Hematopoietic multipotent progenitor cell treated with erythropoietin and hydrocortisone succinate and interleukin-3 and kit ligand, for 17 days (in vitro differentiated cells): ENCODE measurements around the gene FAM118A.
"Not testable (repeated sequence)": the region's sequence is repeated elsewhere in the genome, so short reads cannot be mapped to it uniquely, and the experiment has no call there.

Experiments
- DNase-seq: peaks from one replicate; pipeline ENCODE4 v3.0.0-alpha.2; 2015; ENCODE audit warnings: low spot score

The FAM118A gene

DNA sequence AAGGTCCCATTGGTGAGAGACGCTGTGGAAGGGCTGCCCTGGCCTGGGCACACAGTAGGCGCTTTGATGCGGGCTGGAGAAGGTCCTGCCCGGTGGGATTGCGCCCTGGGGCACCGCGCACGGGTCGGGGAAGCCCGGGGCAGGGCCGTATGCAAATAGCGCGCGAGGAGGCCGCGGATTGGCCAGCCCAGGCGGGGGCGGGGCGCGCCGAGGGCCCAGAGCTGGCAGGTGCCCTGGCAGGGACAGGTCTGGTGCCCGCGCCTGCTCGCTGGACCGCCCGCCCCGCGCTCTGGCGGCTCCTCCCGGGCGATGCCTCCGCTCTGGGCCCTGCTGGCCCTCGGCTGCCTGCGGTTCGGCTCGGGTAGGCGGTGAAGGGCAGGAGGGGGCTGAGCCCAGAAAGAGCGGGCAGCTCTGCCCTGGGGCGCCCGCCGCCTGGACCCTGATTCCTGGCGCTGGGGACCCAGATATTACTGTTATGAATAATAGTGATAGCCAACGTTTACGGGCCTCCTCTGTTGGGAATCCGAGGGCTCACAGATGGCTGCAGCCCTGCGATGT lies 24.9 kb upstream of the FAM118A start, which contains the start of gene UPK3A:
TSS of gene UPK3A (plus strand) at position 245 of the 558 bp plus-strand sequence. CDS start at position 310, 65 bp downstream.
- peak; percentile 9 for DNase-seq

DNA sequence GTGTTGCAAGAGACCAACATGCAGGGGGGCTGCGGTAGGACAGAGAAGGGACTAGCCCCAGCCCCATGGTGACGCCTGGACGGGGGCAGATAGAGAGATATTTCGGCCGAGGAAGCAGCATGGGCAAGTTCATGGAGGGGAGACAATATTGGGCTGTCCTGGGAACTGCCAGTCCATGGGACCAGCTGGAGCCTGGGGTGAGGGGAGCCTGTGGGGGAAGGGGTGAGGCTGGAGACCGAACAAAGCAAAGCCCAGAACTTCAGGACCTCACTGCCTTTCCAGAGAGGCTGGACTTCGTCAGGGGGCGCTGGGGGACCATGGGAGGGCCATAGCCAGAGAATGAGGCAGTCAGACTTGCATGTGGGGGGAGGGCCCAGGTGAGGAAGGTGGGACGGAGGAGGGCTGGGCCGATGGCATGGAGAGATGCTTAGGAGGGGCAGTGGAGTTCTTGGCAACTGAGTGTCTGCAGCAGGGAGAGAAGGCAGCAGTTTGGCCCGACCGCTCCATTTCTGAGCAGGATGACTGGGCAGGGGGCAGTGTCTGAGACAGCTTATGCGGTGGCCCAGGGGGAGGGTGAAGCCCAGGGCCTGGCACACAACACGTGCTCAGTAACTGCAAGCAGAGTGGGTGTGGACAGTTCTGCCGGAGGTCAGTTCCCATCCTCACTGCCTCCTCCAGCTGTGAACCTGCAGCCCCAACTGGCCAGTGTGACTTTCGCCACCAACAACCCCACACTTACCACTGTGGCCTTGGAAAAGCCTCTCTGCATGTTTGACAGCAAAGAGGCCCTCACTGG lies 24.3 kb upstream of the FAM118A start:
- no peak for DNase-seq

DNA sequence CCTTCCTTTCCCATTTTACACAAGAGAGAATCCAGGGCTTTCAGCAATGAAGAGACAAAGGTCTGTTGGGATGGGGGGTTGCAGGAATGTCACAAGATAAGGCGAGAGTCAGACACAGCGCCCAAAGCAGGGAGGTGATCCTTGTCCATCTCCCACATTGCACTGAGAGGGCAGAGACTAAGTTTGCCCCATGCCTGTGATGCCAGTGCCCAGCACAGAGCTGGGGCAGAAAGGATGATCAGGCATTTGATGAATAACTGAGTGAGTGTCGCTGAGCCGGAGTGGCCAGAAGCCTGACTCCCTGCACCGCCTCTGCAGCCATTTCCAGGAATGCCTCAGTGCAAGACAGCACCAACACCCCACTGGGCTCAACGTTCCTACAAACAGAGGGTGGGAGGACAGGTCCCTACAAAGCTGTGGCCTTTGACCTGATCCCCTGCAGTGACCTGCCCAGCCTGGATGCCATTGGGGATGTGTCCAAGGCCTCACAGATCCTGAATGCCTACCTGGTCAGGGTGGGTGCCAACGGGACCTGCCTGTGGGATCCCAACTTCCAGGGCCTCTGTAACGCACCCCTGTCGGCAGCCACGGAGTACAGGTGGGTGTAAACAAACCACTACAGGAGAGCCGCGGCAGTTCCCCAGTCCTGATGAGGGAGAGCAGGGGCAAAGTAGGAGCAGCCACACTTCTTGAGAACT lies 22.7 kb upstream of the FAM118A start:
- no peak for DNase-seq

DNA sequence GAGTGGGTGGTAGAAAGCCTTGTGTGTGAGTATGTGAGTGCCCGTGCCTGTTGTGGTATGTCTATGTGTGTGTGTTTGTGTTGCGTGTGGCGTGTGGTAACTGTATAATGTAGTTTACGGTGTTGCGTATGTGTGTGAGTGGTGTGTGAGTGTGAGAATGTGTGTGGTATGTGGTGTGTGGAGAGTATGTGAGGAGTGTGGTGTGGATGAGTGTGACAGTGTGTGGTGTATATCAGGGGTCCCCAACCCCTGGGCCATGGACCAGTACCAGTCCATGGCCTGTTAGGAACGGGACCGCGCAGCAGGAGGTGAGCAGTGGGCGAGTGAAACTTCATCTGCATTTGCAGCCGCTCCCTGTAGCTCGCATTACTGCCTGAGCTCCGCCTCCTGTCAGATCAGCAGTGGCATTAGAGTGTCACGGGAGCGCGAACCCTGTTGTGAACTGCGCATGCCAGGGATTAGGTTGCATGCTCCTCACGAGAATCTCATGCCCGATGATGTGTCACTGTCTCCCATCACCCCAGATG lies 19.3 kb upstream of the FAM118A start:
- no peak for DNase-seq

DNA sequence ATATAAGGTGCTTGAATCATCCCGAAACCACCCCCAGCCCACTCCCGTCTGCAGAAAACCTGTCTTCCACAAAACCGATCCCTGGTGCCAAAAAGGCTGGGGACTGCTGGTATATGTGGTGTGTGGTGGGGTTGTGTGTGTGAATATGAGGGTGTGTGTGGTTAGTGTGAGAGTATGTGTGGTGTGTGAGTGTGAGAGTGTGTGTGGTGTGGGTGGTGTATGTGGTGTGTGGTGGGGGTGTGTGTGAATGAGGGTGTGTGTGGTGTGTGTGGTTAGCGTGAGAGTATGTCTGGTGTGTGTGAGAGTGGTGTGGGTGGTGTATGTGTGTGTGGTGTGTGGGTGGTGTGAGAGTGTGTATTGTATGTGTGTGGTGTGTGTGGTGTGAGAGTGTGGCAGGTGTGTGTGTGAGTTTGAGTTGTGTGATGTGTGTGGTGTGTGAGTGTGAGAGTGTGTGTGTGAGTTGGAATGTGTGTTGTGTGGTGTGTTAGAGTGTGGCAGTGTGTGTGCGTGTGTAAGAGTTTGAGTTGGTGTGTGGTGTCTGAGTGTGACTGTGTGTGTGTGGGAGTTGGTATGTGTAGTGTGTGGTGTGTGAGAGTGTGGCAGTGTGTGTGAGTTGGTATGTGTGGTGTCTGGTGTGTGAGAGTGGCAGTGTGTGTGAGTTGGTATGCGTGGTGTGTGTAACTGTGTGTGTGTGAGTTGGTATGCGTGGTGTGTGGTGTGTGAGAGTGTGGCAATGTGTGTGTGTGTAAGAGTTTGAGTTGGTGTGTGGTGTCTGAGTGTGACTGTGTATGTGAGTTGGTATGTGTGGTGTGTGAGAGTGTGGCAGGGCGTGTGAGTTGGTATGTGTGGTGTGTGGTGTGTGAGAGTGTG lies 18.4 kb upstream of the FAM118A start:
- no peak for DNase-seq

DNA sequence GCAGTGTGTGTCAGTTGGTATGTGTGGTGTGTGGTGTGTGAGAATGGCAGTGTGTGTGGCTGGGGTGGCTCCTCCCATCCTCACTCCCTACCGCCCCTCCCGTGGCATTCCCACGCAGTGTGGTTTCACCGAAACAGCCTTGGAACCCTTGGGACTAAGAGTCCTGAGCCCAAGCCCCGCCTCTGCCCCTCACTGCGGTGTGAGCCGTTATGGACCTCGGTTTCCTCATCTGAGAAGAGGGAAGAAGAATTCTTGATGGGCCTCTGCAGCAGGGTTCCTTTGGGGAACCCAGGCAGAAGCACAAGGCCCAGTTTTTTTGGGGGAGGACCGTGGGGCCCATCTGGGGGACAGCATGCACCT lies 17.8 kb upstream of the FAM118A start:
- no peak for DNase-seq

DNA sequence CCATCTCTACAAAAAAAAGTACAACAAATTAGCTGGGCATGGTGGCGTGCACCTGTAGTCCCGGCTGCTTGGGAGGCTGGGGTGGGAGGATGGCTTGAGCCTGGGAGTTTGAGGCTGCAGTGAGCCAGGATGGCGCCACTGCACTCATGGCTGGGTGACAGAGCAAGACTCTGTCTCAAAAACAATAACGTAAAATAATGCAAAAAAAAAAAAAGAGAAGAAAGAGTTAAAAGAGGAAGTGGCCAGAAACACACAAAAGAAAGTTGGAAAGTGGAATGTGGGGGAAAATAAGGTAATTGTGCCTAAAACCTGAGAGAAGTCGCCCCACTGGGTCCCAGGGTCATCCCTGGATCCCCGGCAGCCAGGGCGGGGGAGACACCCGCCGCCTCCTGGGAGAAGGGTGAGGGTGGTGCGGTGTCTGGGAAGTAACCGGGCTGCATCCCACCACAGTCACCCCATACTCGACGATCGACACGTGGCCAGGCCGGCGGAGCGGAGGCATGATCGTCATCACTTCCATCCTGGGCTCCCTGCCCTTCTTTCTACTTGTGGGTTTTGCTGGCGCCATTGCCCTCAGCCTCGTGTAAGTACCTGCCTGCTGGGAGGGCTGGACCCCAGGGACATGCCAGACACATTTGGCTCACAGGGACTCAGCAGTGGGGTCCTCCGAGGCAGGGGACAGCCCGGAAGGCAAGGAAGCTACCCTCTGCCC lies 16.8 kb upstream of the FAM118A start:
- DNase-seq, result no peak

DNA sequence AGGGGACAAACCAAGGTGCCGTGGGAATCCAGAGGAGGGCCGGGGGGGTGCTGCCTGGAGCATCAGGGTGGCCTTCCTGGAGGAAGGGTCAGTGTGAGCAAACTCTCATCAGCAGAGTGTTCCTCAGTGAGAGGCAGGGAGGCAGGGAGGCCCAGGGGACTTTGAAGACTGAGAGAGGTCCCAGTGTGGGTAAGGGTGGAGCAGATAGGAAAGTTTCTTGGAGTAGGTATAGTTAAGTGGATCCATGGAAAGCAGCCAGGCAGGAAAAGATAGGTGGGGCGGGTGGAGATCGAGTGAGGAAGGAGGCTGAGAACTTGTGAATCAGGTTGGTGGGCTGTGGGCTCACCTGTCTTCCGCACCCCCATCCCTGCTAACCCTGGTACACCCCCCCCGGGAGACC lies 15.7 kb upstream of the FAM118A start:
- DNase-seq, result no peak

DNA sequence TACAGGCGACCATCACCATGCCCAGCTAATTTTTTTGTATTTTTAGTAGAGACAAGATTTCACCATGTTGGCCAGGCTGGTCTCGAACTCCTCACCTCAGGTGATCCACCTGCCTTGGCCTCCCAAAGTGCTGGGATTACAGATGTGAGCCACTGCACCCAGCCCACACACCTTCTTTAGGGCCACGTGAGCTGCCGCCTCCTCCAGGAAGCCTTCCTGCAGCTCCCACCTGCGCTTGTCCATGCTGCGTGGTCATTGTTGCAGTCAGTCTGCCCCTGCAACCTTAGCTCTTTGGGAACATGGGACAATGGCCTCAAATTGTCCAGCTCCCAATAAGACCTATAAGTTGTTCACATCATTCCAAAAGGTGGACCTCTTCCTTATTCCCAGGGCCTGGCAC lies 14.7 kb upstream of the FAM118A start:
- not testable (repeated sequence) for DNase-seq

DNA sequence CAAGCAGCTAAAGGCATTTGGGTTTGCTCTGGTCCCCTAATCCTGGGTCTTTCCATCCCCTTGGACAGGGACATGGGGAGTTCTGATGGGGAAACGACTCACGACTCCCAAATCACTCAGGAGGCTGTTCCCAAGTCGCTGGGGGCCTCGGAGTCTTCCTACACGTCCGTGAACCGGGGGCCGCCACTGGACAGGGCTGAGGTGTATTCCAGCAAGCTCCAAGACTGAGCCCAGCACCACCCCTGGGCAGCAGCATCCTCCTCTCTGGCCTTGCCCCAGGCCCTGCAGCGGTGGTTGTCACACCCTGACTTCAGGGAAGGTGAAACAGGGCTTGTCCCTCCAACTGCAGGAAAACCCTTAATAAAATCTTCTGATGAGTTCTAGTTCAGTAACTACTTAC lies 14.2 kb upstream of the FAM118A start:
- DNase-seq, result no peak

DNA sequence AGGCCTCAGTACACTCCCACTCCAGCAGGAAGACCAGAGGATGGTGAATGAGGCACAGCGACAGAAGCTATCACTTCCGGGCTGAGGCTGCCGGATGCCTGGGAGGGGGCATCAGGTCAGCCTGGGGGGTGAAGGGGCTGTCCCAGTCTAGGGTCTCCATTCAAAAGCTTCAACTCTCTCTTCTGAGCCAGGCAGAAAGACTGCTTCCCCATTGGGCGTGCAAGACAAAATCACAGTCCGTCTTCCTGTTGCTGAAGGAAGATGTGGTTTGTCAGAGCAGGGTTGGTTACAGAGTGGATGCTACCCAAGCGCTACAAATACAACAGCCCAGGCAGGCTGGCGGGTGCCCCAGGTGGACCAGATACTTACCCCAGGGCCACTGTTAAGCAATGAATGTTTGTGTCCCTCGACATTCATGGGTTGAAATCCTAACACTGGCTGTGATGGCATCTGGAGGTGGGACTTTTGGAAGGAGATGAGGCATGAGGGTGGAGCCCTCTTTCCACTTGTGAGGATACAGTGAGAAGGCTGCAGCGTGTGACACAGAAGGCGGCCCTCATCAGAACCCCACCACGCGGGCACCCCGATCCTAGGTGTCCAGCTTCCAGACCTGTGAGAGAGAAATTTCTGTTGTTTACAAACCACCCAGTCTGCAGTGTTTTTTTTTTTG lies 13.0 kb upstream of the FAM118A start:
- DNase-seq, result no peak

DNA sequence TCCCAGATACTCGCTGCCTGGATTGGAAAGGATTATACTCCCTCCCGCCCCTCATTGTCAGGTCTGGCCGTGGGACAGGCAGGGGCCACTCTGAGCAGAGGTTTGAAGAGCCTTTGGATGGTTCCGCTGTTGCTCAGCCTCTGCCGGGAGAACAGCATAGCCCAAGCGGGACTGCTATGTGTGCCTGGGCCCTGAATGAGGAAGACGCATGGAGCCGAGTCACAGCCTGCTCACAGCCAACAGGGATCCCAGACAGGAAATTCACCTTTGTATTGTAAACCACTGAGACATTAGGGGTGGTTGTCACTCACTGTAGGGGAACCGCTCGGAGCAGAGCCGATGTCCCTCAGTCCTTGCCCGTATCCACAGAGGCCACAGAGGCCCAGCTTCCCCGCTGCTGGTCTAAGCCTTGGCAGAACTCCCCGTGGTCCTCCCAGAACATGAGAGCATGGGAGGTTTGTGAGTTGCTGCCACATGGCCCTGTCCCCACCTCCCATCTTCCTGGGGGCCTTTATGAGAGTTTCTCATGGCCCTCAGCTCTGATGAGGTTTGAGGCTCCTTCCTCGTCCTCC lies 10.7 kb upstream of the FAM118A start:
- no peak for DNase-seq

DNA sequence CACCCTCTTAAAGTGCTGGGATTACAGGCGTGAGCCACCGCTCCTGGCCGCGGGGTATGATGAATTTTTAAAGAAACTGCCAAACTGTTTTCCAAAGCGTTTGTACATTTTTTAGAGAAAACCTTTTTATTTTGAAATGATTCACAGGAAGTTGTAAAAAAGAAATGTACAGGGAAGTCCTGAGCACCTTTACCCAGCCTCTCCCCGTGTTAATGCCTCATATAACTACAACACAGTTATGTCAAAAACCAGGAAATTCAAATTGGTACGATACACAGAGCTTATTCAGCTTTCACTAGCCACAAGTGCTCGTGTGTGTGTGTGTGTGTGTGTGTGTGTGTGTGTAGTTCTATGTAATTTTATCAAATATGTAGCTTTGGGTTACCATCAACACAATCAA lies 7.0 kb upstream of the FAM118A start:
- no peak for DNase-seq

DNA sequence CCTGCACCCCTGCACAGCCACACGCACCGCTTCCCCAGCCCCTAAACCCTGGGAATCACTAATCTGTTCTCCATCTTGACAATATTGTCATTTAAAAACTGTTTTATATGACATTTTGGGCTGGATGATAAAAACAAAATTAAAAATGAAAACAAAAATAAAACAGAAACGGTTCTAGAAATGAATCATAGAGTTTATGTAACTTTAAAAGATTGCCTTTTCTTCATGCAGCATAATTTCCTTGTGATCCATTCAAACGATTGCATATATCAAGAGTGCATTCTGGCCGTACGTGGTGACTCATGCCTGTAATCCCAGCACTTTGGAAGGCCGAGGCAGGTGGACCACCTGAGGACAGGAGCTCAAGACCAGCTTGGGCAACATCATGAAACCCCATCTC lies 6.6 kb upstream of the FAM118A start:
- no peak for DNase-seq

DNA sequence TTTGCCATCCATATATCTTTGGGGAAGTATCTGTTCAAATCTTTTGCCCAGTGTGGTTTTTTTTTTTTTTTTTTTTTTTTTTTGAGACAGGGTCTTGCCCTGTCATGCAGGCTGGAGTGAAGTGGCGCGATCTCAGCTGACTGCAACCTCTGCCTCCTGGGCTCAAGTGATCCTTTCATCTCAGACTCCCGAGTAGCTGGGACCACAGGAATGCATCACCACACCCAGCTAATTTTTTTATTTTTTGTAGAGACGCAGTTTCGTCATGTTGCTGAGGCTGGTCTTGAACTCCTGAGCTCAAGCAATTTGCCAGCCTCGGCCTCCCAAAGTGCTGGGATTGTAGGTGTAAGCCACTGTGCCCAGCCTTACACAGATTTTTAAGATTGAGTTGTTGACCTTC lies 4.8 kb upstream of the FAM118A start:
- no peak for DNase-seq

DNA sequence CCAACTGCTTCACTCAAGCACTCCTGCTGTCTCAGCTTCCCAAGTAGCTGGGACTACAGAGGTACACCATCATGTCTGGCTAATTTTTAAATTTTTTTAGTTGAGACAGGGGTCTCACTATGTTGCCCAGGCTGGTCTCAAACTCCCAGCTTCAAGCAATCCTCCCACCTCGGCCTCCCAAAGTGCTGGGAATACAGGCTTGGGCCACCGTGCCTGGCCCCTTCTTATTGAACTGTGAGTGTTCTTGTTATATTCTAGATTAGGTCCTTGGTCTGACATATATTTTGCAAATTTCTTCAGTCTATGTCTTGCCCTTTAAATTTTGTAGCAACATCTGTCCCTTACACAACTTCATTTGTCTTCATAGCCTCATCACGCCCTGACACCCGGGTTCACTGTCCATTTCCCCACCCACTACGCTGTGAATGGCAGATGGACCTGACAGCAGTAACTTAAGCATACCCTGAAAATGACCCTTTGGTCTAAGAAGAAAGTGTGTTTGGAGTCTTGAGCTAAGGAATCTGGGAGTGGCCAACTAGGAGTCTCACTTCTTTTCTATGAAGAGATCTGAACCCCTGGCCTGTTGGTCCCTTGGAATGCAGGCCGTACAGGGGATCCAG lies 4.2 kb upstream of the FAM118A start:
- no peak for DNase-seq

DNA sequence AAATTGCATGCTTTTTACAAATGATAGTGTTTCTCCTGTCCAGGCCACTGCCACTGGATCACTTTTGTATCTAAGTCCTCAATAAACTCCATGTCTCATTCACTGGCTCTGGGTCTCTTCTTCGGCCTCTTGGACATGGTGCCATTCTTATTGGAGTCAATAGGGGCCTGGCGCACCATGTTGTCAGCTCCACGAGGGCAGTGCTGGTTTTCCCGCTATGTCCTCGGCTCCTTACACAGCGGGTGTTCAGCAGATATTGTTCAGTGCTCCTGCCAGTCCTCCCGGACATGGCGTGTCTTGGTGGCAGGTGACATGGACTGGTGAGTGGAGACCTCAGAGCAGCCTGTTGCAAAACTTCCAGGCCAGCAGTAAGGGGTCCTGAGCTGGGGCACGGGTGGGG lies 3.6 kb upstream of the FAM118A start:
- no peak for DNase-seq

DNA sequence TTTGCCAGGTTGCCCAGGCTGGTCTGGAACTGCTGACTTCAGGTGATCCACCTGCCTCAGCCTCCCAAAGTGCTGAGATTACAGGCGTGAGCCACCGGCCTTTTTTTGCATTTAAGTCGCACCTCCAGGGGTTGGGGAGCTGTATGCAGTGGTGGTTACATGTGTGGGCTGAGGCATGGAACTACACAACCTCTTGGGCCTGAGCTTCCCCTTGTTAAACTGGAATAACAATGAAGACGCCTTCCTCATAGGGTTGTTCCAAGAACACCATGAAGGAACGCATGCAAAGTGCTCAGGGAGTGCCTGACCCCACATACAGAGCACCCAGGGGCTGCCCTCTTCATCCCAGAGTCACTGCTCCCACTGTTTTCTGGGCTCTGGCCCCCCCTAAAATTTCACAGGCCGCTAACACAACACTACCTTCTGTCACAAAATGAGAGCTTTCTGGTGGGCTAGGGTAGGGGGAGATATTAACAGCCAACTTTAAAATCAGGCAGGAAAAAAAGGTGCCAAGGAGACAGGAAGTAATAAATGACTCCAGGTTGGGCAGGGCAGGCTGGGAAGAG lies 1.3 kb upstream of the FAM118A start:
- DNase-seq, result no peak

DNA sequence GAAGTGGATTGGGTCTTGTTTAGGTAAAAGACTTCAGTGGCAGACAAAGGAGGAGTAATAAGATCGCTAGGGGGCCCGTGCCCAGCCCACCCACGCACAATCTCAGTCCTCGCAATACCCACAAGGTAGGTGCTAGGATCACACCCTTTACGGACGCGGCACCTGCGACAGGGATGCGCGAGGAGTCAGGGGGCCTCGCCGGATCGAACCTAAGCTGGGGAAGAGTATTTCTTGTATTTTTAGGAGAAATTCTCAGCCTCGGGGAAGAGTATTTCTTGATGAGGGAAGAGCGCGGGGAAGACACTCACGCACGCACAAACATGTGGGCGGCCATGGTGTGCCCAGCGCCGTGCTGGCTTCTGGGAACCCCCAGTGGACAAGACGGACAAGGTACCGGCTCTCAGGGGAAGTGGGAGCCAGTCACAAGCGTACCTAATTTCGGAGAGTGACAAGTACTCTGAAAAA lies 745 bp upstream of the FAM118A start:
- DNase-seq, result no peak
